ENCODE measurements around the gene UNC13C.

DNA sequence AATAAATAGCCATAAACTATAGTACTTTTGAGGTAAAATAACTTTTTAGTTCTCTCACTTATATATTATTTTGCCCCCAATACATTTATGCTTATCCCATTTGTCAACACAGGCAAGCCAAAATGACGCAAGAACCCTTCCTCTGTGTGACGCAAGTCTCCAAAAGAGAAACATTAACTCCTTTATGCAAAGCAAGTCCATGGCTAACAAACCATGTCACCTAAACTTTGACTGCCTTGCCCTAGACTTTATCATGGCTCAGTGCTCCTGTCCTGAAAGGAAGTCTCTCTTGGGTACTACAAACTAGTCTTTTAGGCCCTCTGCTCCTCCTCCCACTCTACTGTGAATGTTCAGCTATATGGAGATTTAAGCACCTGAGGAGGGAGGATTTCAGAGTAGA is 230.5 kb downstream of the UNC13C start:
- no peak for TF ChIP-seq GABPA (IDR thresholded peaks at IDR 0.05; ENCODE audit: low read depth)
- TF ChIP-seq, protein P1, sequence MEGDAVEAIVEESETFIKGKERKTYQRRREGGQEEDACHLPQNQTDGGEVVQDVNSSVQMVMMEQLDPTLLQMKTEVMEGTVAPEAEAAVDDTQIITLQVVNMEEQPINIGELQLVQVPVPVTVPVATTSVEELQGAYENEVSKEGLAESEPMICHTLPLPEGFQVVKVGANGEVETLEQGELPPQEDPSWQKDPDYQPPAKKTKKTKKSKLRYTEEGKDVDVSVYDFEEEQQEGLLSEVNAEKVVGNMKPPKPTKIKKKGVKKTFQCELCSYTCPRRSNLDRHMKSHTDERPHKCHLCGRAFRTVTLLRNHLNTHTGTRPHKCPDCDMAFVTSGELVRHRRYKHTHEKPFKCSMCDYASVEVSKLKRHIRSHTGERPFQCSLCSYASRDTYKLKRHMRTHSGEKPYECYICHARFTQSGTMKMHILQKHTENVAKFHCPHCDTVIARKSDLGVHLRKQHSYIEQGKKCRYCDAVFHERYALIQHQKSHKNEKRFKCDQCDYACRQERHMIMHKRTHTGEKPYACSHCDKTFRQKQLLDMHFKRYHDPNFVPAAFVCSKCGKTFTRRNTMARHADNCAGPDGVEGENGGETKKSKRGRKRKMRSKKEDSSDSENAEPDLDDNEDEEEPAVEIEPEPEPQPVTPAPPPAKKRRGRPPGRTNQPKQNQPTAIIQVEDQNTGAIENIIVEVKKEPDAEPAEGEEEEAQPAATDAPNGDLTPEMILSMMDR (IDR thresholded peaks at IDR 0.05; ENCODE audit: insufficient read depth, low read length): no peak
- TF ChIP-seq POLR2AphosphoS5 (IDR thresholded peaks at IDR 0.05; ENCODE audit: low read depth): no peak
- TF ChIP-seq, protein P2, sequence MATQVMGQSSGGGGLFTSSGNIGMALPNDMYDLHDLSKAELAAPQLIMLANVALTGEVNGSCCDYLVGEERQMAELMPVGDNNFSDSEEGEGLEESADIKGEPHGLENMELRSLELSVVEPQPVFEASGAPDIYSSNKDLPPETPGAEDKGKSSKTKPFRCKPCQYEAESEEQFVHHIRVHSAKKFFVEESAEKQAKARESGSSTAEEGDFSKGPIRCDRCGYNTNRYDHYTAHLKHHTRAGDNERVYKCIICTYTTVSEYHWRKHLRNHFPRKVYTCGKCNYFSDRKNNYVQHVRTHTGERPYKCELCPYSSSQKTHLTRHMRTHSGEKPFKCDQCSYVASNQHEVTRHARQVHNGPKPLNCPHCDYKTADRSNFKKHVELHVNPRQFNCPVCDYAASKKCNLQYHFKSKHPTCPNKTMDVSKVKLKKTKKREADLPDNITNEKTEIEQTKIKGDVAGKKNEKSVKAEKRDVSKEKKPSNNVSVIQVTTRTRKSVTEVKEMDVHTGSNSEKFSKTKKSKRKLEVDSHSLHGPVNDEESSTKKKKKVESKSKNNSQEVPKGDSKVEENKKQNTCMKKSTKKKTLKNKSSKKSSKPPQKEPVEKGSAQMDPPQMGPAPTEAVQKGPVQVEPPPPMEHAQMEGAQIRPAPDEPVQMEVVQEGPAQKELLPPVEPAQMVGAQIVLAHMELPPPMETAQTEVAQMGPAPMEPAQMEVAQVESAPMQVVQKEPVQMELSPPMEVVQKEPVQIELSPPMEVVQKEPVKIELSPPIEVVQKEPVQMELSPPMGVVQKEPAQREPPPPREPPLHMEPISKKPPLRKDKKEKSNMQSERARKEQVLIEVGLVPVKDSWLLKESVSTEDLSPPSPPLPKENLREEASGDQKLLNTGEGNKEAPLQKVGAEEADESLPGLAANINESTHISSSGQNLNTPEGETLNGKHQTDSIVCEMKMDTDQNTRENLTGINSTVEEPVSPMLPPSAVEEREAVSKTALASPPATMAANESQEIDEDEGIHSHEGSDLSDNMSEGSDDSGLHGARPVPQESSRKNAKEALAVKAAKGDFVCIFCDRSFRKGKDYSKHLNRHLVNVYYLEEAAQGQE (IDR thresholded peaks at IDR 0.05; ENCODE audit: insufficient replicate concordance, low read depth): no peak
